Activated effector memory CD4-positive, alpha-beta T cell treated with anti-CD3 and anti-CD28 coated beads, Interleukin-2, amount 50 U/mL, for 16 hours (primary cell): ENCODE data around the gene HSPB6.
"Not testable (repeated sequence)": the region's sequence is repeated elsewhere in the genome, so short reads cannot be mapped to it uniquely, and the experiment has no call there.

ENCODE experiments used
- DNase-seq: peaks from one replicate; pipeline ENCODE4 v3.0.0-alpha.2; 2020

HSPB6 gene

GRCh38 chr19:35756377-35757230 lies at the start of gene HSPB6:
TSS of gene HSPB6 (minus strand) at chr19:35757029. CDS start at chr19:35757008, 21 bp downstream.
- DNase-seq: no peak

- DNase-seq: no peak
These were observed 49.8 kb upstream of the HSPB6 start for GRCh38 chr19:35806597-35806996.

- no peak for DNase-seq
These were observed 48.8 kb upstream of the HSPB6 start for GRCh38 chr19:35805526-35806102.

- no peak for DNase-seq
These were observed 45.0 kb upstream of the HSPB6 start for GRCh38 chr19:35801828-35802227.

- DNase-seq: no peak
These were observed 40.8 kb upstream of the HSPB6 start for GRCh38 chr19:35797663-35798062.

GRCh38 chr19:35796645-35797542 lies 40.1 kb upstream of the HSPB6 start:
- DNase-seq: no peak

- not testable (repeated sequence) for DNase-seq
These were observed 38.7 kb upstream of the HSPB6 start for GRCh38 chr19:35795564-35795963.

GRCh38 chr19:35793381-35794165 lies 36.7 kb upstream of the HSPB6 start:
- DNase-seq: no peak

- no peak for DNase-seq
These were observed 36.1 kb upstream of the HSPB6 start for GRCh38 chr19:35792888-35793287.

- no peak for DNase-seq
These were observed 35.5 kb upstream of the HSPB6 start for GRCh38 chr19:35792312-35792711.

- no peak for DNase-seq
These were observed 35.0 kb upstream of the HSPB6 start for GRCh38 chr19:35791814-35792279.

GRCh38 chr19:35790981-35791813 lies 34.4 kb upstream of the HSPB6 start:
- no peak for DNase-seq

- no peak for DNase-seq
These were observed 33.4 kb upstream of the HSPB6 start for GRCh38 chr19:35789978-35790944.

- no peak for DNase-seq
These were observed 32.6 kb upstream of the HSPB6 start for GRCh38 chr19:35789195-35789977.

- DNase-seq: no peak
These were observed 31.6 kb upstream of the HSPB6 start for GRCh38 chr19:35788205-35788960.

- no peak for DNase-seq
These were observed 30.5 kb upstream of the HSPB6 start for GRCh38 chr19:35787227-35787799.

- DNase-seq: no peak
These were observed 29.7 kb upstream of the HSPB6 start for GRCh38 chr19:35786299-35787160.
